Measurements from ENCODE around the gene RTN4RL2. TPM values are rescaled to one million over a fixed set of nuclear protein-coding genes. Genes with fewer than 3 reads are reported as not detected.

The RTN4RL2 gene
- total and polyA plus RNA-seq, 9 of the 15 experiments (the other 6 are each of a cell fraction or from before 2014, with no cell fraction given) = 0.06 to 1.9 (median 0.34) TPM; not detected in 4

DNA sequence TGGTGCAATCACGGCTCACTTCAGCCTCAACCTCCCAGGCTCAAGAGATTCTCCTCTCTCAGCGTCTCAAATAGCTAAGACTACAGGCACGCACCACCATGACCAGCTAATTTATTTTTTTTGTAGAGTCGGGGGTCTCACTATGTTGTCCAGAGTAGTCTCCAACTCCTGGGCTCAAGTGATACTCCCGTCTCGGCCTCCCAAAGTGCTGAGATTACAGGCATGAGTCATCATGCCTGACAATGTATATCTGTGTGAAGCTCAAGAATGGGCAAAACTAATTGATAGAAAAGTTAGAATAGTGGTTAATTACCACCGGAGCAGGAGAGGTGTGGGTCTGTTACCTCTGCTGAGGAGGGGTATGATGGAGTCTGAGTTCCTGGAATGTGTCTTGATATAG is 24.3 kb upstream of the RTN4RL2 start (continued):
- TF ChIP-seq HDAC6 (IDR thresholded peaks at IDR 0.05; ENCODE audit: low read depth, low read length) (no peak), MED1 (CRISPR knock-in tag; IDR thresholded peaks at IDR 0.05; ENCODE audit: borderline replicate concordance) (no peak), JUND (IDR thresholded peaks at IDR 0.05; ENCODE audit: borderline replicate concordance, low read depth, low read length) (peak; percentile 72), JUND (tag; IDR thresholded peaks at IDR 0.05; ENCODE audit: borderline replicate concordance, low read depth, low read length) (peak; percentile 62; the same call in 1 of the 3 replicates), NR1H2 (CRISPR knock-in tag; IDR thresholded peaks at IDR 0.05) (no peak), ARID1B (IDR thresholded peaks at IDR 0.05) (0 out of 2 replicates have a peak, but pooled peaks have one; percentile 31), TAF15 (IDR thresholded peaks at IDR 0.05; ENCODE audit: low read depth, low read length) (no peak)
- TF ChIP-seq, protein P1, sequence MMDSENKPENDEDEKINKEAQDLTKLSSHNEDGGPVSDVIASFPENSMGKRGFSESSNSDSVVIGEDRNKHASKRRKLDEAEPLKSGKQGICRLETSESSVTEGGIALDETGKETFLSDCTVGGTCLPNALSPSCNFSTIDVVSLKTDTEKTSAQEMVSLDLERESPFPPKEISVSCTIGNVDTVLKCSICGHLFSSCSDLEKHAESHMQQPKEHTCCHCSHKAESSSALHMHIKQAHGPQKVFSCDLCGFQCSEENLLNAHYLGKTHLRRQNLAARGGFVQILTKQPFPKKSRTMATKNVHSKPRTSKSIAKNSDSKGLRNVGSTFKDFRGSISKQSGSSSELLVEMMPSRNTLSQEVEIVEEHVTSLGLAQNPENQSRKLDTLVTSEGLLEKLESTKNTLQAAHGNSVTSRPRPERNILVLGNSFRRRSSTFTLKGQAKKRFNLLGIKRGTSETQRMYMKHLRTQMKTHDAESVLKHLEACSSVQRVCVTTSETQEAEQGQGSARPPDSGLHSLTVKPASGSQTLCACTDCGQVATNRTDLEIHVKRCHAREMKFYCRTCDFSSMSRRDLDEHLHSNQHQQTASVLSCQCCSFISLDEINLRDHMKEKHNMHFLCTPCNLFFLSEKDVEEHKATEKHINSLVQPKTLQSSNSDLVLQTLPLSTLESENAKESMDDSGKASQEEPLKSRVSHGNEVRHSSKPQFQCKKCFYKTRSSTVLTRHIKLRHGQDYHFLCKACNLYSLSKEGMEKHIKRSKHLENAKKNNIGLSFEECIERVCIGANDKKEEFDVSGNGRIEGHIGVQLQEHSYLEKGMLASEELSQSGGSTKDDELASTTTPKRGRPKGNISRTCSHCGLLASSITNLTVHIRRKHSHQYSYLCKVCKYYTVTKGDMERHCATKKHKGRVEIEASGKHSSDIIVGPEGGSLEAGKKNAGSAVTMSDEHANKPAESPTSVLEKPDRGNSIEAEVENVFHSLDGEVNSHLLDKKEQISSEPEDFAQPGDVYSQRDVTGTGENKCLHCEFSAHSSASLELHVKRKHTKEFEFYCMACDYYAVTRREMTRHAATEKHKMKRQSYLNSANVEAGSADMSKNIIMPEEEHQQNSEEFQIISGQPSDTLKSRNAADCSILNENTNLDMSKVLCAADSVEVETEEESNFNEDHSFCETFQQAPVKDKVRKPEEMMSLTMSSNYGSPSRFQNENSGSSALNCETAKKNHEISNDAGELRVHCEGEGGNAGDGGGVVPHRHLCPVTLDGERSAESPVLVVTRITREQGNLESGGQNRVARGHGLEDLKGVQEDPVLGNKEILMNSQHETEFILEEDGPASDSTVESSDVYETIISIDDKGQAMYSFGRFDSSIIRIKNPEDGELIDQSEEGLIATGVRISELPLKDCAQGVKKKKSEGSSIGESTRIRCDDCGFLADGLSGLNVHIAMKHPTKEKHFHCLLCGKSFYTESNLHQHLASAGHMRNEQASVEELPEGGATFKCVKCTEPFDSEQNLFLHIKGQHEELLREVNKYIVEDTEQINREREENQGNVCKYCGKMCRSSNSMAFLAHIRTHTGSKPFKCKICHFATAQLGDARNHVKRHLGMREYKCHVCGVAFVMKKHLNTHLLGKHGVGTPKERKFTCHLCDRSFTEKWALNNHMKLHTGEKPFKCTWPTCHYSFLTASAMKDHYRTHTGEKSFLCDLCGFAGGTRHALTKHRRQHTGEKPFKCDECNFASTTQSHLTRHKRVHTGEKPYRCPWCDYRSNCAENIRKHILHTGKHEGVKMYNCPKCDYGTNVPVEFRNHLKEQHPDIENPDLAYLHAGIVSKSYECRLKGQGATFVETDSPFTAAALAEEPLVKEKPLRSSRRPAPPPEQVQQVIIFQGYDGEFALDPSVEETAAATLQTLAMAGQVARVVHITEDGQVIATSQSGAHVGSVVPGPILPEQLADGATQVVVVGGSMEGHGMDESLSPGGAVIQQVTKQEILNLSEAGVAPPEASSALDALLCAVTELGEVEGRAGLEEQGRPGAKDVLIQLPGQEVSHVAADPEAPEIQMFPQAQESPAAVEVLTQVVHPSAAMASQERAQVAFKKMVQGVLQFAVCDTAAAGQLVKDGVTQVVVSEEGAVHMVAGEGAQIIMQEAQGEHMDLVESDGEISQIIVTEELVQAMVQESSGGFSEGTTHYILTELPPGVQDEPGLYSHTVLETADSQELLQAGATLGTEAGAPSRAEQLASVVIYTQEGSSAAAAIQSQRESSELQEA (IDR thresholded peaks at IDR 0.05; ENCODE audit: low read depth) = no peak
- TF ChIP-seq, protein P2, sequence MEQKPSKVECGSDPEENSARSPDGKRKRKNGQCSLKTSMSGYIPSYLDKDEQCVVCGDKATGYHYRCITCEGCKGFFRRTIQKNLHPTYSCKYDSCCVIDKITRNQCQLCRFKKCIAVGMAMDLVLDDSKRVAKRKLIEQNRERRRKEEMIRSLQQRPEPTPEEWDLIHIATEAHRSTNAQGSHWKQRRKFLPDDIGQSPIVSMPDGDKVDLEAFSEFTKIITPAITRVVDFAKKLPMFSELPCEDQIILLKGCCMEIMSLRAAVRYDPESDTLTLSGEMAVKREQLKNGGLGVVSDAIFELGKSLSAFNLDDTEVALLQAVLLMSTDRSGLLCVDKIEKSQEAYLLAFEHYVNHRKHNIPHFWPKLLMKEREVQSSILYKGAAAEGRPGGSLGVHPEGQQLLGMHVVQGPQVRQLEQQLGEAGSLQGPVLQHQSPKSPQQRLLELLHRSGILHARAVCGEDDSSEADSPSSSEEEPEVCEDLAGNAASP (IDR thresholded peaks at IDR 0.05) = no peak
